GM12878 (cell line): ENCODE results near the gene MGAT5. TPM values are rescaled to one million over a fixed set of nuclear protein-coding genes. Genes with fewer than 3 reads are reported as not detected.

Experiments used
- ATAC-seq: fragments of 200-7000 bp; cut with Tn5 transposase; 3 replicates; pipeline ENCODE4 v1.9.1; 2020; ENCODE audit warnings: mild to moderate bottlenecking, moderate library complexity
- BruUV-seq: library from RNA; stranded (reverse); fragments of 400-500 nt; replicated peaks from 2 replicates; lab custom pipeline; 2021; lab: Mats Ljungman, UMichigan
- CTCF ChIA-PET: fragments of 300-600 bp; sonication (Branson Sonifier 250); formaldehyde crosslinking; extraction: SDS; loops from one replicate; lab custom pipeline; 2021; ENCODE audit warnings: inconsistent platforms; lab: Yijun Ruan, JAX
- POLR2A ChIA-PET: fragments of 350-600 bp; formaldehyde crosslinking; extraction: SDS; loops from one replicate; lab custom pipeline; 2021; ENCODE audit warnings: inconsistent platforms; lab: Charles Lee
- RAD21 ChIA-PET: fragments of 300-600 bp; sonication (Branson Sonifier 250); formaldehyde crosslinking; loops from one replicate; lab custom pipeline; 2023; ENCODE audit warnings: antibody characterized with exemption; ENCODE audit not compliant: unreplicated experiment; lab: Charles Lee
- SMC1A ChIA-PET: fragments of 300-600 bp; sonication (Branson Sonifier 250); formaldehyde crosslinking; loops from one replicate; lab custom pipeline; 2023; ENCODE audit not compliant: unreplicated experiment, uncharacterized antibody; lab: Charles Lee
- DNase-seq: peaks from one replicate; pipeline ENCODE4 v3.0.0-alpha.2; 2011; ENCODE audit warnings: low read depth, low spot score
- FAIRE-seq: peaks from 3 replicates; lab custom pipeline; 2011; peaks lifted over from hg19 to GRCh38; lab: Jason Lieb, UNC
- H2AFZ ChIP-seq: 2 replicates; pipeline ENCODE4 v1.6.0; 2011; ENCODE audit warnings: low read depth, low read length, control low read depth; ENCODE audit not compliant: control insufficient read depth
- H3K27ac ChIP-seq: 2 replicates; pipeline ENCODE4 v1.5.1; 2011; ENCODE audit warnings: control low read depth; ENCODE audit not compliant: control insufficient read depth, insufficient read depth
- H3K27me3 ChIP-seq, 2 experiments: replicated peaks in 1 of 2; 2 replicates each; pipeline versions ENCODE4 v1.6.0 to v1.6.1; 2011; ENCODE audit warnings: low read length in 1 of 2; ENCODE audit not compliant: control insufficient read depth in 2 of 2, insufficient read depth in 2 of 2
- H3K36me3 ChIP-seq, 2 experiments: 2 replicates each; pipeline ENCODE4 v1.5.1; 2011; ENCODE audit warnings: low read length in 1 of 2; ENCODE audit not compliant: control insufficient read depth in 2 of 2, insufficient read depth in 2 of 2
- H3K4me1 ChIP-seq: 2 replicates; pipeline ENCODE4 v1.6.1; 2011; ENCODE audit warnings: mild to moderate bottlenecking, low read length, moderate library complexity, mixed read lengths; ENCODE audit not compliant: control insufficient read depth, insufficient read depth
- H3K4me2 ChIP-seq: 2 replicates; pipeline ENCODE4 v1.6.0; 2011; ENCODE audit warnings: control low read depth; ENCODE audit not compliant: control insufficient read depth, insufficient read depth
- H3K4me3 ChIP-seq: fragments of 200-600 bp; sonication (generic); 2 replicates; pipeline ENCODE4 v1.5.1; 2016
- H3K79me2 ChIP-seq: 2 replicates; pipeline ENCODE4 v1.6.0; 2011; ENCODE audit warnings: low read length; ENCODE audit not compliant: control insufficient read depth, insufficient read depth
- H3K9ac ChIP-seq: 2 replicates; pipeline ENCODE4 v1.8.0; 2011; ENCODE audit warnings: low read length, control low read depth, mixed read lengths; ENCODE audit not compliant: control insufficient read depth, insufficient read depth
- H3K9me3 ChIP-seq: replicated peaks from 3 replicates; pipeline ENCODE4 v1.5.1; 2011; ENCODE audit warnings: mild to moderate bottlenecking, low read length; ENCODE audit not compliant: control insufficient read depth, insufficient read depth
- H4K20me1 ChIP-seq: 2 replicates; pipeline ENCODE4 v1.6.0; 2011; ENCODE audit not compliant: control insufficient read depth, insufficient read depth
- BCL3 ChIP-seq: IDR thresholded peaks from 2 replicates; pipeline ENCODE4 v1.6.1; 2011; ENCODE audit warnings: borderline replicate concordance, low read depth, mild to moderate bottlenecking, moderate library complexity, low read length; ENCODE audit not compliant: insufficient read depth, poor library complexity, severe bottlenecking
- CEBPB ChIP-seq, 2 experiments: fragments of 150-350 bp in 1 of 2; IDR thresholded peaks; 2 replicates each; pipeline ENCODE4 v1.6.1; 2012 to 2014; ENCODE audit warnings: low read depth in 2 of 2, low read length in 2 of 2, borderline replicate concordance in 1 of 2, inconsistent platforms in 1 of 2
- CHD2 ChIP-seq: IDR thresholded peaks from 2 replicates; pipeline ENCODE4 v1.6.1; 2011; ENCODE audit warnings: low read depth, low read length, improper control_type of control experiment, borderline replicate concordance
- EGR1 ChIP-seq, 2 experiments: IDR thresholded peaks; 1 replicate in 1 of 2; 2 replicates in 1 of 2; pipeline ENCODE4 v1.6.1; 2011 to 2012; ENCODE audit warnings: low read depth in 2 of 2, low read length in 2 of 2, borderline replicate concordance in 1 of 2, mild to moderate bottlenecking in 1 of 2, moderate library complexity in 1 of 2
- ETV6 ChIP-seq, 2 experiments: fragments of 450-650 bp in 1 of 2; IDR thresholded peaks in 1 of 2; conservative IDR thresholded peaks in 1 of 2; 2 replicates each; pipeline ENCODE4 v1.6.1; 2014; ENCODE audit warnings: antibody characterized with exemption in 1 of 2, borderline replicate concordance in 1 of 2, low read depth in 1 of 2, mild to moderate bottlenecking in 1 of 2, moderate library complexity in 1 of 2
- EZH2 ChIP-seq: IDR thresholded peaks from 2 replicates; pipeline ENCODE4 v1.6.1; 2012; ENCODE audit warnings: low read depth, mild to moderate bottlenecking, control low read depth, inconsistent platforms, low read length, borderline replicate concordance; ENCODE audit not compliant: control insufficient read depth
- IRF5 ChIP-seq: fragments of 450-650 bp; IDR thresholded peaks from 2 replicates; pipeline ENCODE4 v1.6.1; 2017; ENCODE audit warnings: borderline replicate concordance
- JUNB ChIP-seq: IDR thresholded peaks from 2 replicates; pipeline ENCODE4 v1.6.1; 2016; ENCODE audit warnings: antibody characterized with exemption, mild to moderate bottlenecking
- MTA3 ChIP-seq: IDR thresholded peaks from 2 replicates; pipeline ENCODE4 v1.6.1; 2012; ENCODE audit warnings: low read length, inconsistent platforms, borderline replicate concordance
- PBX3 ChIP-seq: IDR thresholded peaks from 2 replicates; pipeline ENCODE4 v1.6.1; 2011; ENCODE audit warnings: mild to moderate bottlenecking, low read depth, low read length, moderate library complexity; ENCODE audit not compliant: insufficient replicate concordance
- POLR2AphosphoS2 ChIP-seq: IDR thresholded peaks from 2 replicates; pipeline ENCODE4 v1.6.1; 2011; ENCODE audit warnings: low read depth, mild to moderate bottlenecking, low read length, improper control_type of control experiment, moderate library complexity
- SPI1 ChIP-seq: IDR thresholded peaks from 2 replicates; pipeline ENCODE4 v1.6.1; 2011; ENCODE audit warnings: low read depth, mild to moderate bottlenecking, low read length, moderate library complexity, borderline replicate concordance; ENCODE audit not compliant: insufficient read depth
- ZNF24 ChIP-seq: fragments of 450-650 bp; IDR thresholded peaks from 2 replicates; pipeline ENCODE4 v1.6.1; 2017; ENCODE audit warnings: antibody characterized with exemption, mild to moderate bottlenecking
- ZNF592 ChIP-seq: fragments of 450-650 bp; IDR thresholded peaks from 2 replicates; pipeline ENCODE4 v1.6.1; 2017; ENCODE audit warnings: mild to moderate bottlenecking, moderate library complexity
- WGBS: methylation state at CpG from one replicate; pipeline ENCODE4 v1.1.6; 2016; ENCODE audit warnings: low lambda C conversion rate; ENCODE audit not compliant: insufficient replicate concordance, insufficient coverage; ENCODE audit errors: missing lambda C conversion rate; 5-methylcytosine and 5-hydroxymethylcytosine counted together
- in situ Hi-C: fragments of 300-500 bp; cut with MboI; formaldehyde crosslinking; loops from 9 replicates; pipeline ENCODE4 v1.14.3; 2018; ENCODE audit warnings: mixed read lengths
- intact Hi-C: fragments of 100-400 bp; cut with micrococcal nuclease; formaldehyde crosslinking; loops from one replicate; pipeline ENCODE4 v1.14.2; 2022; ENCODE audit not compliant: unreplicated experiment
- polyA plus RNA-seq, 11 experiments: library from polyadenylated mRNA; depleted of rRNA in 4 of 11; unstranded in 6 of 11; stranded (reverse) in 5 of 11; fragments of >200 nt; fragmentation: Nextera tagmentation in 4 of 11; fragmentation: Illumina TruSeq in 1 of 11; extraction: Ambion mirVana in 4 of 11; extraction: Trizol in 1 of 11; gene quantifications; 1 replicate in 1 of 11; 2 replicates in 10 of 11; pipeline versions ENCODE4 v1.2.1 to v1.2.3, GENCODE V29; 2011 to 2016; ENCODE audit warnings: inconsistent platforms in 2 of 11, missing spikeins in 2 of 11, low read depth in 1 of 11
- total RNA-seq, 4 experiments: library from RNA; depleted of rRNA in 3 of 4; stranded (reverse); fragments of >200 nt in 3 of 4; fragmentation: Illumina TruSeq in 1 of 4; extraction: Trizol in 1 of 4; gene quantifications; 2 replicates each; pipeline versions ENCODE4 v1.2.1 to v1.2.3, GENCODE V29; 2013 to 2021

MGAT5 gene
- total and polyA plus RNA-seq, 10 of the 15 experiments (the other 5 are each of a cell fraction or from before 2014, with no cell fraction given) = 4.9 to 104 (median 36.2) TPM

DNA sequence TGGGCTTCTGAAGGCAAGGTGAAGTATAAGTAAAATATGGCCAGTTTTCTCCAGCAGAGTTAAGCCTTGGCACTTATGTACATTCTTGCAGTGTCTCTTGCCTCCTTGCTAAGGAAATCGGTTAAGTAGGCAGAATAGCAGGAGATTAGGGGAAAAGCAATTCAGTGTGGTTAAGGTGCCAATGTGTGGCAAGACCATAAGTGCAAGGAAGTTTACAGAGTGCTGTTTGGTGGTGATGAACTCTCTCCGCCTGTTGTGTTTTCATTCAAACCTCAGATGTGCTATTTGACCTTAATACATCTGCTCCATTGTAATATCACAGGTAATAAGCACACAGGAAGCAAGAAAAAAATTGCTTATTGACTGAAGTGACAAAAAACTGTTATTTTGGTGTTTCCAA is 156.1 kb downstream of the MGAT5 start:
- BruUV-seq = no TSS peak
- intact Hi-C loops = loop anchor here (5.0 kb wide), 1 partner anchor 178 kb away; no protein-coding TSS in a partner anchor
- H3K36me3 ChIP-seq = peaks cover 11 to 15% of the 10 kb centered on the region in 2 experiments; a peak in 3 of 4 replicates
- H3K9ac ChIP-seq = no peak overlapping the region
- ChIA-PET POLR2A (interaction anchor here (3.2 kb wide), 1 partner anchor 292 kb away, joined by 24 read pairs; no protein-coding TSS in a partner anchor), CTCF (interaction anchor here (1.3 to 6.3 kb wide), 10 partner anchors 15 to 524 kb away, joined by 3 to 320 read pairs (median 18); no protein-coding TSS in a partner anchor), RAD21 (interaction anchor here (0.9 to 4.1 kb wide), 7 partner anchors 127 to 524 kb away, joined by 3 to 201 read pairs (median 27); partner anchors contain the start of gene MGAT5), SMC1A (interaction anchor here (1.2 to 4.0 kb wide), 7 partner anchors 15 to 292 kb away, joined by 3 to 163 read pairs (median 11); no protein-coding TSS in a partner anchor)
- FAIRE-seq (no peak), ATAC-seq (no peak), DNase-seq (no peak)
- H3K27me3 ChIP-seq = no peaks in the 10 kb centered on the region
- no peaks in the 10 kb centered on the region for H3K9me3 ChIP-seq
- H3K27ac ChIP-seq = no peak overlapping the region
- H4K20me1 ChIP-seq = no peaks in the 10 kb centered on the region
- H3K4me1 ChIP-seq = peaks cover 34% of the 10 kb centered on the region
- no peaks in the 10 kb centered on the region; the same call in 1 of the 2 replicates for H3K79me2 ChIP-seq
- in situ Hi-C loops = loop anchor here (5.0 kb wide), 2 partner anchors 293 to 518 kb away; no protein-coding TSS in a partner anchor
- no peak overlapping the region for H3K4me3 ChIP-seq
- 89% methylated on average over 2 of the region's 2 CpGs for WGBS
- no peak overlapping the region for H2AFZ ChIP-seq
- no peak overlapping the region for H3K4me2 ChIP-seq
- TF ChIP-seq CHD2 (no peak), ZNF24 (no peak), IRF5 (no peak), POLR2AphosphoS2 (no peak), PBX3 (no peak), ETV6 (conservative IDR thresholded peaks at IDR 0.05 in 1 of 2, IDR thresholded peaks at IDR 0.05 in 1 of 2; ENCODE audit: borderline replicate concordance in 1 of 2, low read depth in 1 of 2) (no peak), EGR1 (IDR thresholded peaks at IDR 0.05; ENCODE audit: borderline replicate concordance in 1 of 2, low read depth in 2 of 2, low read length in 2 of 2) (no peak), MTA3 (no peak), BCL3 (no peak), CEBPB (IDR thresholded peaks at IDR 0.05; ENCODE audit: borderline replicate concordance in 1 of 2, low read depth in 2 of 2, low read length in 2 of 2) (no peak), SPI1 (no peak), JUNB (no peak), EZH2 (no peak), ZNF592 (no peak)
